Effector memory CD8-positive, alpha-beta T cell (primary cell): ENCODE measurements around the gene CARTPT.

Source experiments
- ATAC-seq: fragments of 150-1000 bp; cut with Tn5 transposase; replicated peaks from 2 replicates; pipeline ENCODE4 v1.10.0; 2021; ENCODE audit warnings: mild to moderate bottlenecking, moderate library complexity
- DNase-seq, 3 experiments: peaks; one replicate each; pipeline ENCODE4 v3.0.0; 2021
- H3K27ac Mint-ChIP-seq, 2 donors: one replicate each; pipeline ENCODE4 v1.8.0; 2022; ENCODE audit warnings: mild to moderate bottlenecking in 2 of 2, mixed read lengths in 2 of 2, moderate library complexity in 2 of 2
- H3K27me3 Mint-ChIP-seq, 2 donors: one replicate each; pipeline ENCODE4 v1.8.0; 2022; ENCODE audit warnings: mixed read lengths in 2 of 2
- H3K36me3 Mint-ChIP-seq: one replicate; pipeline ENCODE4 v1.8.0; 2022; ENCODE audit warnings: mild to moderate bottlenecking, moderate library complexity, mixed read lengths; ENCODE audit not compliant: insufficient read depth
- H3K4me1 Mint-ChIP-seq, 2 donors: one replicate each; pipeline ENCODE4 v1.8.0; 2022; ENCODE audit warnings: low read depth in 2 of 2, mixed read lengths in 2 of 2
- H3K4me3 Mint-ChIP-seq, 2 donors: one replicate each; pipeline ENCODE4 v1.8.0; 2022; ENCODE audit warnings: mild to moderate bottlenecking in 2 of 2, mixed read lengths in 2 of 2, moderate library complexity in 2 of 2
- H3K9me3 Mint-ChIP-seq, 2 donors: one replicate each; pipeline ENCODE4 v1.8.0; 2022; ENCODE audit warnings: mixed read lengths in 2 of 2

The CARTPT gene

GRCh38 chr5:71701407-71701806 lies 17.7 kb upstream of the CARTPT start:
- Mint-ChIP-seq H3K36me3 (no peaks in the 10 kb centered on the region), H3K9me3 (no peaks in the 10 kb centered on the region), H3K27ac (no peak overlapping the region), H3K27me3 (peaks cover 12 to 24% of the 10 kb centered on the region in 2 donors), H3K4me1 (peaks cover 4 to 6% of the 10 kb centered on the region in 2 donors), H3K4me3 (no peak overlapping the region)
- ATAC-seq (no peak), DNase-seq (no peak)

DNA sequence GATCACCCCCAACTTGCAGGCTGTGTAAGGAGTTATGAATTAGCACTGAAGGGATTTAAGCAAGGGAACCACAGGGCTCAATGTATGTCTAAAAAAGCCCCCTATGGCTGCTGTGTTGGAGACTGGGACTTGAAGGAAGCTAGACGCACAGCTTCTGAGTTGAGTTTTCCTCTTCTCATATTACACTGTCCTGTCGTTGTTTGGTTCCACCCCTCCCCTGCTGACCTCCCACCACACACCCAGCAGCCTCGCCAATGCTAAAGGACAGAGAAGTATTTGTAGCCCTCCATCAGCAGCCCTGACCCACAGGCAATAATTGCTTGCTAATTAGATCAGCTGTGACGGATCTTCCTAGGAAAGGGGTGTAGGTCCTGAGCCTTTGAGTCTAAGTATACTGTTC lies 15.1 kb upstream of the CARTPT start:
- no peak for DNase-seq
- Mint-ChIP-seq H3K4me1 (no peaks in the 10 kb centered on the region), H3K27me3 (peaks cover 9 to 34% of the 10 kb centered on the region in 2 donors), H3K9me3 (no peaks in the 10 kb centered on the region), H3K27ac (no peak overlapping the region), H3K4me3 (no peak overlapping the region), H3K36me3 (no peaks in the 10 kb centered on the region)
- no peak for ATAC-seq

GRCh38 chr5:71705421-71705820 lies 13.7 kb upstream of the CARTPT start:
- no peak for ATAC-seq
- H3K4me1 Mint-ChIP-seq, result no peaks in the 10 kb centered on the region
- DNase-seq, result no peak
- no peaks in the 10 kb centered on the region for H3K9me3 Mint-ChIP-seq
- no peak overlapping the region for H3K27ac Mint-ChIP-seq
- no peaks in the 10 kb centered on the region for H3K36me3 Mint-ChIP-seq
- peaks cover 18 to 41% of the 10 kb centered on the region in 2 donors for H3K27me3 Mint-ChIP-seq
- H3K4me3 Mint-ChIP-seq, result no peak overlapping the region

- no peak for ATAC-seq
- no peaks in the 10 kb centered on the region for H3K4me1 Mint-ChIP-seq
- no peak overlapping the region for H3K27ac Mint-ChIP-seq
- H3K27me3 Mint-ChIP-seq, result peaks cover 18 to 41% of the 10 kb centered on the region in 2 donors
- H3K9me3 Mint-ChIP-seq, result no peaks in the 10 kb centered on the region
- DNase-seq, result no peak
- H3K4me3 Mint-ChIP-seq, result no peak overlapping the region
- H3K36me3 Mint-ChIP-seq, result no peaks in the 10 kb centered on the region
Measured at GRCh38 chr5:71706906-71707305, 12.2 kb upstream of the CARTPT start.

- no peak overlapping the region for H3K27ac Mint-ChIP-seq
- no peak for DNase-seq
- no peaks in the 10 kb centered on the region for H3K9me3 Mint-ChIP-seq
- ATAC-seq, result no peak
- no peaks in the 10 kb centered on the region for H3K36me3 Mint-ChIP-seq
- H3K4me1 Mint-ChIP-seq, result no peaks in the 10 kb centered on the region
- peaks cover 32 to 54% of the 10 kb centered on the region in 2 donors for H3K27me3 Mint-ChIP-seq
- no peak overlapping the region for H3K4me3 Mint-ChIP-seq
Measured at GRCh38 chr5:71711610-71712009, 7.5 kb upstream of the CARTPT start.

GRCh38 chr5:71714911-71715310 lies 4.2 kb upstream of the CARTPT start:
- no peak for ATAC-seq
- peaks cover 0 to 5% of the 10 kb centered on the region in 2 donors for H3K4me1 Mint-ChIP-seq

DNA sequence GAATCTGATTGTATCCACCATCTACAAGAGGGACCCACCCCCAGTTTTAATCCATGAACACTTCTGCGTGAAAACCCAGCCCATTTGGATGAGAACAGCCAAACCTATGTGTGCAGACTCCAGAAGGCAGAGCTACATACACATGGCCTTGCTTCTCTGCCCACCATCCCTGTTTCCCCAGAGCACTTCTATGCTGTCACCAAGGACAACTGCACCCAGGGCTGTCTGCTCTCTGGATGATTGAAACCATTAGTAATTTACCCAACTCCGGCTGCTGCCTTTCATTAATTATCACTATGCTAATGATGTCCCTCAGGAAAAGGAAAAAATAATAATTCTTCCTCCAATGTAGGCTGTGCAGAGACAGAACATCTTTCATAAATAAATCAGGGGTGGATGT lies 8.9 kb downstream of the CARTPT start:
- ATAC-seq (no peak), DNase-seq (no peak)
- H3K27ac Mint-ChIP-seq, result no peak overlapping the region
- H3K36me3 Mint-ChIP-seq, result peaks cover 3% of the 10 kb centered on the region
- no peaks in the 10 kb centered on the region for H3K4me1 Mint-ChIP-seq
- peaks cover 36 to 60% of the 10 kb centered on the region in 2 donors for H3K27me3 Mint-ChIP-seq
- no peaks in the 10 kb centered on the region for H3K9me3 Mint-ChIP-seq
- no peak overlapping the region for H3K4me3 Mint-ChIP-seq

More at GRCh38 chr5:71714911-71715310, 4.2 kb upstream of the CARTPT start:
- H3K36me3 Mint-ChIP-seq, result no peaks in the 10 kb centered on the region
- DNase-seq, result no peak
- H3K9me3 Mint-ChIP-seq, result no peaks in the 10 kb centered on the region
- H3K27ac Mint-ChIP-seq, result no peak overlapping the region
- H3K4me3 Mint-ChIP-seq, result no peak overlapping the region
- peaks cover 54 to 69% of the 10 kb centered on the region in 2 donors for H3K27me3 Mint-ChIP-seq

DNA sequence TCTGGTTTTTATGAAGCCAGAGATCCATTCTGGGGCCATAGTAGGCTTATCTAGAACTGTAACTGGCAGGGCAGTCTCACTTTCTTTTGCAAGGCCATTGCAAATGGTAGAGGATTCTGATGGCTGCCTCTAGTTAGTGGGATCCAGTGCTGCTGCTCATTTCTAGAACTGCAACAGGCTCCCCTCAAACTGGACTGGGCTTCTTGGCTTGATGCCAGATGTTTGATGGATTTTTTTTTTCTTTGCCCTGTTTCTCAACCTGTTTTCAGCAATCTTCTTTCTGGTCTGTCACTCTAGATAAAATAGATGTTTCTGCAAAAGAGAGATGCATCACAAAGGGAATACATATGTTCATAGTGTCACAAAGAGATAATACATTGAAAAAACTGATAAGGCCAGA lies 11.9 kb downstream of the CARTPT start:
- no peak for DNase-seq
- H3K27me3 Mint-ChIP-seq, result peaks cover 42 to 48% of the 10 kb centered on the region in 2 donors
- H3K9me3 Mint-ChIP-seq, result no peaks in the 10 kb centered on the region
- H3K36me3 Mint-ChIP-seq, result peaks cover 3% of the 10 kb centered on the region
- no peaks in the 10 kb centered on the region for H3K4me1 Mint-ChIP-seq
- no peak overlapping the region for H3K4me3 Mint-ChIP-seq
- H3K27ac Mint-ChIP-seq, result no peak overlapping the region
- no peak for ATAC-seq

- no peaks in the 10 kb centered on the region for H3K9me3 Mint-ChIP-seq
- H3K36me3 Mint-ChIP-seq, result peaks cover 4% of the 10 kb centered on the region
- DNase-seq, result no peak
- ATAC-seq, result no peak
- no peak overlapping the region for H3K4me3 Mint-ChIP-seq
- H3K27me3 Mint-ChIP-seq, result peaks cover 38 to 39% of the 10 kb centered on the region in 2 donors
- no peak overlapping the region for H3K27ac Mint-ChIP-seq
- no peaks in the 10 kb centered on the region for H3K4me1 Mint-ChIP-seq
Measured at GRCh38 chr5:71732011-71732410, 12.9 kb downstream of the CARTPT start.

- peaks cover 26 to 30% of the 10 kb centered on the region in 2 donors for H3K27me3 Mint-ChIP-seq
- no peaks in the 10 kb centered on the region for H3K9me3 Mint-ChIP-seq
- peaks cover 4% of the 10 kb centered on the region for H3K36me3 Mint-ChIP-seq
- no peak for ATAC-seq
- no peaks in the 10 kb centered on the region for H3K4me1 Mint-ChIP-seq
- H3K27ac Mint-ChIP-seq, result no peak overlapping the region
- no peak overlapping the region for H3K4me3 Mint-ChIP-seq
- DNase-seq, result no peak
Measured at GRCh38 chr5:71734141-71734540, 15.1 kb downstream of the CARTPT start.

- Mint-ChIP-seq H3K4me3 (no peak overlapping the region), H3K4me1 (no peaks in the 10 kb centered on the region), H3K27me3 (peaks cover 29 to 30% of the 10 kb centered on the region in 2 donors), H3K27ac (no peak overlapping the region), H3K36me3 (peaks cover 4% of the 10 kb centered on the region), H3K9me3 (no peaks in the 10 kb centered on the region)
- no peak for DNase-seq
- ATAC-seq, result no peak
Measured at GRCh38 chr5:71737931-71738539, 19.0 kb downstream of the CARTPT start.

DNA sequence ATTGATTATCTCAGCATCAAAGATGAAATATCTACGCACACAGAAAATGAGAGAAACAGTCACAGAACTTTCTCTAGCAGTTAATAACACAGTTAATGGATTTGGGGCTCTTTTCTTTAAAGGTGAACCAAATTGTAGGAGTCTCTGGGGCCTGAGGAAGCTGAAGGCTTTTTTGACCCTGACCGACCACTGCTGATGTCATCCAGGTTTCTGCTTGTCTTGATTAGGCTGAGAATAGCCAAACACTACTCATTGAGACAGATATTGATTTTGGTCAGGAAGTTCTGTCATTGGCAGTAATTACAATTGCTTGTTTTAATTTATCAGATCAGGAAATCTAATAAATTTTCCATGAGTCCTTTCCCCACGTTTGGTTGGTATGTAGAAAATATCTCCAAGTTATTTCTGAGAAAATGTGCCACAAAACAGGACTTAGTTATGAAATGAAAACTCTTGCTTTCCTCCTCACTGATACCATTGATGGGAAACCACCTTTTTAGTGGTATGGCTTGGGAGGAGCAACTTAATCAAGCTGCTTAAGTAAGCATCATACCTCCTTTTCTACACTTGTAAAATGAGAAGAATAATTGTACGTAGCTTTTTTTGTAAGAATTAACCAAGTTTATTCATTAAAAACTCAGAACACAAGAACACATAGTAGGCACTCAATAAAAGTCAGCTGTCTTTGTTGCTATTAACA lies 19.7 kb downstream of the CARTPT start:
- no peak for DNase-seq
- Mint-ChIP-seq H3K27ac (no peak overlapping the region), H3K4me1 (no peaks in the 10 kb centered on the region), H3K27me3 (peaks cover 28 to 34% of the 10 kb centered on the region in 2 donors), H3K9me3 (no peaks in the 10 kb centered on the region), H3K36me3 (peaks cover 4% of the 10 kb centered on the region), H3K4me3 (no peak overlapping the region)
- no peak for ATAC-seq

GRCh38 chr5:71740015-71740753 lies 21.1 kb downstream of the CARTPT start:
- ATAC-seq, result no peak
- H3K4me3 Mint-ChIP-seq, result no peak overlapping the region
- no peaks in the 10 kb centered on the region for H3K4me1 Mint-ChIP-seq
- DNase-seq, result no peak
- peaks cover 31 to 34% of the 10 kb centered on the region in 2 donors for H3K27me3 Mint-ChIP-seq
- H3K36me3 Mint-ChIP-seq, result peaks cover 4% of the 10 kb centered on the region
- no peak overlapping the region for H3K27ac Mint-ChIP-seq
- no peaks in the 10 kb centered on the region for H3K9me3 Mint-ChIP-seq

DNA sequence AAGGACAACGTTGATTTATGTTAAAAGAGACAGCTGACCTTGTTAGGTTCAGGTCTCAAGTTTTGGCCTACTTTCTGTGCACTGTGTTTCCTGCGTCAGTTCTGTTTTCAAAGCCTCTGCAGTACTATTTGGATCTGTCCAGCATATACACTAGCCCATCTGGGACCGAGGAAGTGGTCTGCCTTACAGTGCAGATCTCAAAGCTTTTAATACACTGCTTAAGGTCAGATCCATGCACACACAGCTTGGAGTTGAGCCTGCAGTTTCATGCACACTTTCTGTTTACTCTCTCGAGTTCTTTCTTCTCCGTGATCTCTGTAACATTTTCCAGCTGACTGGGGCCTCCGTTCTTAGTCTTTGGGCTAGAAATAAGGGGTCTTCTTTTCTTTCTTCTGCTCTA lies 24.1 kb downstream of the CARTPT start:
- H3K4me3 Mint-ChIP-seq, result no peak overlapping the region
- no peaks in the 10 kb centered on the region for H3K36me3 Mint-ChIP-seq

More for the DNA sequence above, 24.1 kb downstream of the CARTPT start:
- peaks cover 18 to 30% of the 10 kb centered on the region in 2 donors for H3K27me3 Mint-ChIP-seq
- ATAC-seq (no peak), DNase-seq (no peak)
- H3K4me1 Mint-ChIP-seq, result no peaks in the 10 kb centered on the region
- H3K27ac Mint-ChIP-seq, result no peak overlapping the region
- no peaks in the 10 kb centered on the region for H3K9me3 Mint-ChIP-seq
